Left kidney (tissue), 8 donors: ENCODE data around the gene DST. TPM values are rescaled to one million over a fixed set of nuclear protein-coding genes. Genes with fewer than 3 reads are reported as not detected.

Experiments
- DNase-seq: peaks from one replicate; pipeline ENCODE4 v3.0.0-alpha.2; 2013
- long read RNA-seq, 8 donors: transcript quantifications; one replicate each; lab custom pipeline, GENCODE V29; 2026
- polyA plus RNA-seq: library from polyadenylated mRNA; unstranded; fragments of 120-200 nt; gene quantifications from one replicate; pipeline ENCODE4 v1.2.1, GENCODE V29; 2013; ENCODE audit not compliant: insufficient read length

Gene DST
- polyA plus RNA-seq: 255 TPM
- long read RNA-seq, donor 1, transcript DST-218 (2 exons, 2,967 nt): minor isoform, 7 of 17 reads
- long read RNA-seq, donor 1, transcript DST-211 (4 exons, 2,016 nt): major isoform, 8 of 17 reads
- long read RNA-seq, donor 1, partial matches to known transcripts: 0 of 17 reads
- long read RNA-seq, donor 1, other reads (novel, unspliced or antisense): 0 of 17 reads
- long read RNA-seq, donor 2, transcript DST-211 (4 exons, 2,016 nt): major isoform, 5 of 17 reads
- long read RNA-seq, donor 2, partial matches to known transcripts: 6 of 17 reads
- long read RNA-seq, donor 2, other reads (novel, unspliced or antisense): 0 of 17 reads
- long read RNA-seq, donor 3, partial matches to known transcripts: 0 of 8 reads
- long read RNA-seq, donor 3, other reads (novel, unspliced or antisense): 0 of 8 reads
- long read RNA-seq, donor 4: 0 reads
- long read RNA-seq, donor 5, full-length matches to known transcripts: 6 of 6 reads
- long read RNA-seq, donor 5, partial matches to known transcripts: 0 of 6 reads
- long read RNA-seq, donor 5, other reads (novel, unspliced or antisense): 0 of 6 reads
- long read RNA-seq, donor 6, full-length matches to known transcripts: 5 of 16 reads
- long read RNA-seq, donor 6, partial matches to known transcripts: 11 of 16 reads
- long read RNA-seq, donor 6, other reads (novel, unspliced or antisense): 0 of 16 reads
- long read RNA-seq, donor 7, partial matches to known transcripts: 12 of 23 reads
- long read RNA-seq, donor 7, other reads (novel, unspliced or antisense): 0 of 23 reads
- long read RNA-seq, donor 8, partial matches to known transcripts: 0 of 6 reads
- long read RNA-seq, donor 8, other reads (novel, unspliced or antisense): 0 of 6 reads

DNA sequence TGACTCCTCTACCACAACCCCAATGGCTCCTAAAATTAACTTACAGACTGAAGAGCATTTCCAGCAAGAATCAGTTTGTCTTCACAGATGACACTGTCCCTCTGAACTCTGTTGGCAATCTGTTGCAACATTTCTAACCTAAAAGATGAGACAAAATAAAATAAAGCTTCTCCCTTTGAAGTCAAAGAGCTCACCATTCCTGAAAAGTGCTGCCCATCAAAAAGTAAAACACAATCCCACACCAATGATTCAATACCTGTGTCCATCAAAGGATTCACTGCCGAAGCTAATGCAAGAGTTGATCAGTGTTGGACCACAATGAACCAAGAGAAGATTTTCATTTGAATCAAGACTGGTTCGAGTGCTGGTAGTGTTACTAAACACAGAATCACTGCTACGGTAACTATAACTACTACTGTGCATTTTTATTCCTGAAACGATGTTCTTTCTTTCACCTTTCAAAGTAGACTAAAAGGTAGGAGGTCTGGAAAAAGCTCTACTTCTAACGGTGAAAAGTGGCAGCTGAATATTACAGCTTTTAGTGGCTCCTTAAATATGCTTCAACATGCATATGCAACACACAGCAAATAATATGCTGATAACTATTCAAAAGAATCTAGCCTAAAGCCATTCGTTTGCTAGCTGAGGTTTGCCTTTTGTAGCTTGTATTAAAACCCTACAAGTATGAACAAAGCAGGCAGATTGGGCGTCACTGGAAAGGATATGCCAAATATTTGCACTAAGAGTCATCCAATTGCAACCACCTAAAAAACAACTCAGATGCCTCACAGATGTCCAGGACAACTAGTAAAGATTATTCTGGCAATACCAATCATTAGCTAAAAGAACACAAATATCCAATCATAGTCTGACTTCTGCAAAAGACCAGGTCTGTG is at the start of gene DST:
Gene DST (minus strand): TSS at position 524 of the 896 bp plus-strand sequence.
- no peak for DNase-seq

DNA sequence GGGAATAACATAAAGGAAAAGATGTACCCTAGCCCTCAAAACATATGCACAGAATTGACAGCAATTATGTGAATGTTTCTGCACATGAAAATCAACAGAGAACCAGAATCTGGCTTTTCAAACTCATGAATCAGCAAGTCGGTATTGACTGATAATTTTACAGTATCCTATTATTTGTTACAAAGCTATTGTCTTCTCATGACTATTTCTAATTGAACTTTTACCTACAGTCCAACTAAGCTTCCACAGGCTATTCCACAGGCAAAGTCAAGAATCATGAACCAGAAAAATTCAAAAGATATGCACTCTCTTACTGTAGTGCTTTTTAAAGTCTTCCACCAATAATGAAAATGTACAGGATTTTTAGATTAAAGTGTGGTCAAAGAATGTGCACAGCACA is 49.1 kb upstream of the DST start:
- no peak for DNase-seq

DNA sequence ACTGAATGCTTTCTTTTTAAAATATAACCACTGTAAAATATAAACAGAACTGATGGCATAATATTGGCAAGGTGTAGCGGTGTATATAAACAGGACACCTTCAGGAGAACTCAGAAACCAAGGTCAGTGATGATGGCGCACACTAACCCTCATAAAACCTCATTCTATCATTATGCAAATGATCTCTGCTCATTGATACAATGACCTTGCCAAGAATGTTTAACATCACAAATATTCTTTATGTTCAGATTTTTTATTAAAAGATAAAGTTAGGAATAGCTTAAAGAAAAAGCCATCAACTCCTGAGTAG is 48.6 kb upstream of the DST start:
- no peak for DNase-seq

DNA sequence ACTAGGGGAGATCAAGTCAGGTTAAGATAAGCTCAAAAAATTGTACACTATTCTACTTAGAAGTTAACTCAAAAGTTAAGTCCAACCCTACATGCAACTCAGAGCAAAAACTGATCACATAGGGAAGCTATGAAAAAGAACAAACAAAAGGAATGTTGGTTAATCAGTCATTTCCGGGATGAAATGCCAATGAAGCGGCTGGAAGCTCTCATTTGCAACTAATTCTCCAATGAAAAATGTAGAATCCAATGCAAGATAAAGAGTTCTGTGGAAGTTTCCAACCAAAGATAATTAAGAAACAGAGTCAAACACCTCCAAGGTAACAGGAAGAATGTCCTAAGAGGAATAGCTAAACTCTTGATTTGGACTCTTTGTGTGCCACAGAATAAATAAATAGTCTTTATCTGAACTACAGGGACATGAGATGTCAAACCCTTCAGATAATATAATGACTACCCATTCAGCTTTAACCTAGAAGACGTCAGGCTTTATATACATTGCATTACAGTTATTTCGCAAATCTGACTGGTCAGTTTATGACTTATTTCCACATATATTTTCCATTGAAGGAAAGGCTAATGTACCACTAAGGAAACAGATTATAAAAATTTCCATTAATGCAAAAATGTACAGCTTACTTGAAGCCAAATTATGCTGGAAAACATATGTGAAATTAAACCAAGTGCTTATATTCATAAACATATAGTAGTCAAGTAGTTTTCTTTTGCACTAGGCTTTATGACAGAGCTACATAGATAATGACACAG is 48.0 kb upstream of the DST start:
- DNase-seq: no peak

DNA sequence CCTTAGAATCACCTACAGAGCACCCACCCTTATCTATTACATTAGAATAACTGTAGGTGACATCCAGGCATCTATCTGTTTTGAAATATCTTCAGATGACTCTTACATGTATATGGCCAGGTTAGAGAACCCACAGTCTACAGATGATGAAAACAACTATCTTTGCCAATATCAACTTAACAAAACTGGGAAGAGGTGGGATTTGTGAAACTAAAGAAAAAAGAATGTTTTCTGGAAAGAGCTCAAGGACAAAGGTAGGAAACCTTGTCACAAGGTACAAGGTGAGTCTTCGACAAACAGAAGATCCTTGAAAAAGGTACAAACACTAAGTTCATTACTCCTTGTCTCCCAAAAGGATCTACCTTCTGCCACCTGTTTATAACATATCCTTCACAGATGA is 47.0 kb upstream of the DST start:
- no peak for DNase-seq

DNA sequence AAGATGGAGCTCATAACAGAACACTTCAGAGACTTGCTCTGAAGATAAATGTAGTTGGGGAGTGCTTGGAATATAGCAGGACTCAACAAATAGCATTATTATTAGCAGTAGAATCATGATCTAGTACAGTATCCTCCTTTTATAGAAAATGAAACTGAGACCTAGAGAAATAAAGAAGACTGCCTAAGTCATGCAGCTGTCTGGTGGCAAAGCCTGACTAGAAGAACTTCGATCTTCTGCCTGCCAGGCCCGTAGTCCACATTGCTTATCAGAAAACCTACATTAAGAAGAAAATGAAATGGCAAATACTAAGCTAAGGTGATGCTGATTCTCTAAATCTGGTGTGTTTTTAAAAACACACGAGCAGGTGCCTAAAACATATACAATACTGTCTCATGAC is 46.4 kb upstream of the DST start:
- DNase-seq: no peak

DNA sequence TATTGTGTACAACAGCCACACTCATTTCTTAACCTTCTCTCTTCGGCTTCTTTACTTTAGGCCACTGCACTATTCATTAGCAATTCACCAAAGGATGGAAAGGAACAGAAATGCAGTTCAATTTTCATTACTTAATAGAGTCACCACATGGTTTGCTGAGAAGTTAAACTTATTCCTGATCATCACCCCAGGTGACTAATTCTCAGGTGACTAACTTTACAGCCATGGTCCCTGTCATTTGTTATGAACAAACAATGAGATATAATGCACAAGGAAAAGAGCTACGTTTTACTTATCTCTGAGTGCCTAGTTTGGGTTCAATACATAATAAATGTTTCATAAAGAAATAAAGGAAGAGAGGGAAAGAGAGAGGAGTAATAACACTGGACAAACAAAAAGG is 45.8 kb upstream of the DST start:
- no peak for DNase-seq

DNA sequence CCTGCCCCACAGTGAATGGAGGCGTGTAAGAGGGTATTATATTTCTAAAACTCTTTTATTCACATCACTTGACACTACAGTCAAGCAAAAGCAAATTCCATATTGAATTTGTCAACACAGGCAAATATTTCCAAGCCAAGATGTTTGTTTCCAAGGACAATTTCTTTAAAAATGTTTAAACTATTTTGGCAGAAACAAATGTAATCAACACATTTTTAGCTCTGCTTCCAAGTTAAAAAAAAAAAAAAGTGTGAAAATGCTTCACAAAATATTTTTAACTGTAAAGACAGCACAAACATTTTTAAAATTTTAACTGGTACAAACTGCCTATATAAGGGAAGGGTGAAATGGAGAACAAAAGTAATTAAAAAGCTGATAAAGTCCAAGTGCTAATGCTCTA is 44.9 kb upstream of the DST start:
- DNase-seq: no peak

DNA sequence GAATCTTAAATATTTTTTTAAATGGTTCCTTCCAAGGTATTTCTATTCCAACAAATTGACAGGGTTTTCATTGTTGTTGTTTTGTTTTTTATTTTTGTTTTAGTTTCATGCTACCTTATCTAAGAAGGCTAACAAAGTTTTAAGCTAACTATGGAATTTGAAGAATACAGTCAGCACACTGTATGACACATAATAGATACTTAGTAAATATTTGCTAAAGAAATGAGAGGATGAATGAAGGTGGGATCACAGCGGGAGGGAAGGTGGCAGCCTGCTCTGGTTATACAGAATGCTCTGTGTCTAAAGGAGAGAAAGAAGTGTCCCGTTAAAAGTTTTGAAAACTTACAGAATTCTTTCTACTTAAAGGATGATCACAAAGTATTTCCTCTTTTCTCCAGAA is 43.7 kb upstream of the DST start:
- no peak for DNase-seq

DNA sequence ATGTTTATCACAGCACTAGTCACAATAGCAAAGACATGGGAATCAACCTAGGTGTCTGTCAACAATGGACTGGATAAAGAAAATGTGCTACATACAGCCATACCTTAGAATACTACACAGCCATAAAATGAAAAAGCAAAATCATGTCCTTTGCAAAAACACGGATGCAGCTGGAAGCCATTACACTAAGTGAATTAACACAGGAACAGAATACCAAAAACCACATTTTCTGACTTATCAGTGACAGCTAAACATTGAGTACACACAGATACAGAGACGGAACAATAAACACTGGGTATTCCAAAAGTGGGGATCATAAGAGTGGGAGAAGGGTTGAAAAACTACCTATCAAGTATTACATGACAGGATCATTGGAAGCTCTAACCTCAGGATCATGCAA is 43.3 kb upstream of the DST start:
- DNase-seq: no peak

DNA sequence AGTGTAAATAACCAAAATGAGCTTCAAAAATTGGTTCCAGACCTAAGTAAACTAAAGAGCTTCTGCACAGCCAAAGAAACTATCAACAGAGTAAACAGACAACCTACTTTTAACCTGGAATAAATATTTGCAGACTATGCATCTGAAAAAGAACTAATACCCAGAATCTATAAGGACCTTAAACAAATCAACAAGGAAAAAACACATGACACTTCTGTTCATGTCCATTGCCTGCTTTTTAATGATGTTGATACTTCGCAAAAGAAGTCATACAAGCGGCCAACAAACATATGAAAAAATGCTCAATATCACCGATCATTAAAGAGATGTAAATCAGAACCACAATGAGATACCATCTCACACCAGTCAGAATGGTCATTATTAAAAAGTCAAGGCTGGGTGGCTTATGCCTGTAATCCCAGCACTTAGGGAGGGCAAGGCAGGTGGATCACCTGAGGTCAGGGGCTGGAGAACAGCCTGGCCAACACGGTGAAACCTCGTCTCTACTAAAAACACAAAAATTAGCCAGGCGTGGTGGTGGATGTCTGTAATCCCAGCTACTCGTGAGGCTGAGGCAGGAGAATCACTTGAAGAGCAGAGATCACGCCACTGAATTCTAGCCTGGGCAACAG is 42.5 kb upstream of the DST start:
- no peak for DNase-seq

DNA sequence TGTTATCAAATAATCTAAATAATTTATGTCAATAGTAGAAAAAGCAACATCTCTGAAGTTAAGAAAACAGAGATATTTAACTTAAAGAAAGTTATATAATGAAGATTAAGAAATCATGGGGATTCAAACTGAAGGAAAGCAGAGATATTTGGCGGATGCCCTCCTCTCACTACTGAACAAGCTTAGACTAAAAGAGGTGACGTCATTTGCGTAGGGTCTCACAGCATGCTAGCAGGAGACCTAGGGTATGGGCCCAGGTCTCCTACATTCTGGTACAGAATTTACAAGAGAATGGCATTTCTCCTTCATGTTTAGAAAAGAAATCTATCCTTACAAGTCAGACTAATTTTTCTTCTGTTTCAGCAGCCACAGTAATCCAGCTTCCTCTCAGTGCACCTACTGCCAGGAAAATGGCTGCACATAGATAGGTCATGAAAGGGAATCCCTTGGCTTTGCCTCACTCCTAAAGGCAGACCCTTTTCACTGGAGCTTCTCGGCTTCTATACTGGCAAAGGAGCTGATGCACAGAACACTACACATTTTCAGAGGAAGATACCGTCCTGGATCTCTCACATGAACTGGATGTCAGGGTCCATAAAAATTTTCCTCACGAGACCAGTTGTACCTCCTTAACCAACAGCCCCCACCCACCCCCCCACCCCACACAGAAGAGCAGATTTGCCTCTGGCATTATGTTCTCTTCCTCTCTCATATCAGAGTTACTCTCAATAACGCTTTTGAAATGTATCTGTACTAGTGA is 41.8 kb upstream of the DST start:
- no peak for DNase-seq

DNA sequence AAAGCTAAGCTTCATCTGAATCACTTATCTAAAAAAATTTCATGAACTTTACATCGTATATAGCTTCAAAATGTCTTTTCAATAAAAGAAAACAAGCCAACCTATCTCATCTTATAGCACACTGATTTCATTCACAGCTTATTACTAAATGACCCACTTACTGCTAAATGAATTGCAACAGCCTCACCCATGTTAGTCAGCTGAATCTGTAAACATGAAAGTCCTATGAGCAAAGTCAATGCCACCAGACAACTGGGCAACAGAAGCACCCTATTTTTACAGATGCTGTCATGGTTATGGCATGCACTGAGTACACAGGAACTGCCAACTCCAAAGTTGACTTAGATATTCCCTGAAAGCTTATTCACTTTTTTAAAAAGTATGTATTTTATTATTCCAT is 41.2 kb upstream of the DST start:
- DNase-seq: no peak

DNA sequence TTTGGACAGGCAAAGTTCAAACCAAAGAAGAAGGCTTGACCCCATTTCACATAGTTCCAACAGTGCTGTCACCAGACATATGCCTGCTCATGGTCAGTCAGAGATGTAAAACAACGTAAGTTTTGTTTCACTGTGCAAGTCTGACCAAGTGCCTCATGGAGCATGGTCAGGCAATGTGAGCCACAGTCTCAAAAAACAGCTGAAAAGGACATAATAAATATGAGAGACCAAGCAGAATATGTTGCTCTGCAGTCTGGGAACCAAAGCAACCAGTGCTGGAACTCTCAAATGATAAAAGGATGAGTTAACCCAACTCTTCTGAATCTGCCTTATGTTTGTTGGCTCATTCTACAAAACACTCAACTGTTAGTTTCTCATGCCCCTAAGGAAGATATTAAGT is 39.9 kb upstream of the DST start:
- DNase-seq: no peak

DNA sequence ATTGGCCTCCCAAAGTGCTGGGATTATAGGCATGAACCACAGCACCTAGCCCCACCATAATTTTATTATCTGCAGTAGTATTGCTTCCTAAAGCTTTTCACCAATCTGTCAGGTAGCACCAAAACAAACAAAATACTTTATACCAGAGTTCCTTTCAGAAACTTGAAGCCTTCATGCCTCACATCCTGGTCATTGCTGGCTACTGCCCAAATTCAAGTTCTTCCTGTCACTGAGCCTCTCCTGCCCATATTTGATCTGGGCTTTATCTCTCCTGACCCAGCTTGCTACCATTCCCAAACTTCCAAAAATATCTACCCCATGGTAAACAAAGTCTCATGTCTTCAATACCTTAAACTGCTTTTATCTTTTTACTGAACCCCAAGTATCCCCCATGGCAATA is 34.9 kb upstream of the DST start:
- no peak for DNase-seq

DNA sequence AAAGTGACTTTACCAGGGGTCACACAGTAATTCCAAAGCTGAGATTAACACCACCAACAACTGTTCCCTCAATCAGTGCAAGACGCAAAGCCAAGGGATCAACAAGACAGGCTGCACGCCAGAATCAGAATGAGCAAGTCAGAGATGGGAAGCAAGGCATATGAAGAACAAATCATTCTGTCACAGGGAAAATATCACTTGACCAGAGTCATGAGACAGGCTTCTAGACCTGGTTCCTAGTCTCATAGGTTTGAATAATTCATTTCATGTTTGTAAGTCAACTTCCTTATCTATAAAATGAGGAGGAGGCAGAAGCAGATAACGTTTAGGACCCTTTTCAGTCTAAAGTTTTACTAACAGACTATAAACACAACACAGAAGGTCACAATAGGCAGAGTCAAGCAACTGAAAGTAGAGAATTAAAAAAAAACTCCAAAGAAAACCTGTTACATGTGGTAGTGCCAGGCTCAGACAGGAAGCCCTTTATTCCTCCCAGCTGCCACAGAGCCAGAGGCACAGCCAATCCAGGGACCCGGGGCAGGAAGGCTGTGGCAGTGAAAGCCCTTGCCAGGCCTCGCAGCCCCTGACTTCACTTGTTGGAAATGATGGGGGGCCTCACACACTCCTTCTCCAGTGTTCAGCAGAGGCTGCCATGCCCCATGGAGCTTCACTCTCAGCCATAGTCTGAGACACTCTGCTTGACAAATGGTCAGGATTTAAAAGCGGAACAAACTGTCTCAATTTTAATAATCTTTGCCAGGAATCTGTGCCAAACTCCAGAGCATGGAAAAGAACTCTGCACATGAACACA is 29.2 kb upstream of the DST start:
- no peak for DNase-seq

DNA sequence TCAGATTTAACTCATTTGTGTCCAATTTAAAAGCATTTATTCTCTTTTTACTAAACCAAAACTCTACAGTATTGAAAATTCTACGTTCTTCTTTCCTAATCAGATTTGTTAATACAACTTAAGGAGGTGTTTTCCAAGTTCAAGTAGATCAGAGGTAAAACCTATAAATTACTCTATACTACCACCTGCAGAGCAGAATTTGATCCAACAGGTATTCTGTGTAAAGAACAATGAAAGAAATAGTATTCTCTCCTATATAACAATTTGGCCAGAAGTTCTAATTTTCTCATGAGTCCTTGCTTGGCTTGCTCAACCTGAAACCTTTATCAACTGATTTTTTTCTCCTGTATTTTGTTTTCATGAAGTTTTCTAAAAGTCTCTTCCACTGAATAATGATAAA is 28.5 kb upstream of the DST start:
- DNase-seq: no peak

DNA sequence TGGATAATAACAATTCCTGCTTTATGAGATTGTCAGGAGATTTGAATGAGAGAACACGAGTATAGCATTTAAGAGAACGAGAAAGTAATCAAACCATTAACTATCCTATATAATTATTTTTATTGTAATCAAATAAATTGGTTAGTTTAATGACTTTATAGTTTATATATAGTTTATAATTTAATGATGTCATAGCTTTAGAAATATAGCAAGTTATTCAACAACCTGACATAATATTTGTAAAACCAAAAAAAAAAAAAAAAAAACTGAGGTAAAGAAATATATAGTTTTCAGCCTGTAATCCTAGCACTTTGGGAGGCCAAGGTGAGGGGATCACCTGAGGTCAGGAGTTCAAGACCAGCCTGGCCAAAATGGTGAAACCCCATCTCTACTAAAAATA is 26.4 kb upstream of the DST start:
- DNase-seq: no peak

DNA sequence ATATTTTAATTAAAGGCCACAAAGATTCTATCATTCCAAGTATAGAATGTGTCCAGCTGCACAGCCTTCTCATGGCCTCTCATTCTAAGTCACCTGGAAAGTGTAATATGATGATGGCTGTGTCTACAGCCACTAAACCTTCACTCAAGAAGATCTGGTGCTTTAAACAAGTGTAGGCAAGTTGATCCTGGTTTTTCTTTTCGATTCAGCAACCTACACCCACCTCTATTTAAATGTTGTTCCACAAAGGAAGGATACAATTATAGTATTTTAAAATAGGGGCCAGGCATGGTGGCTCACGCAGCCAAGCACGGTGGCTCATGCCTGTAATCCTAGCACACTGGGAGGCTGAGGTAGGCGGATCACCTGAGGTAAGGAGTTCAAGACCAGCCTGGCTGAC is 25.5 kb upstream of the DST start:
- DNase-seq: no peak

DNA sequence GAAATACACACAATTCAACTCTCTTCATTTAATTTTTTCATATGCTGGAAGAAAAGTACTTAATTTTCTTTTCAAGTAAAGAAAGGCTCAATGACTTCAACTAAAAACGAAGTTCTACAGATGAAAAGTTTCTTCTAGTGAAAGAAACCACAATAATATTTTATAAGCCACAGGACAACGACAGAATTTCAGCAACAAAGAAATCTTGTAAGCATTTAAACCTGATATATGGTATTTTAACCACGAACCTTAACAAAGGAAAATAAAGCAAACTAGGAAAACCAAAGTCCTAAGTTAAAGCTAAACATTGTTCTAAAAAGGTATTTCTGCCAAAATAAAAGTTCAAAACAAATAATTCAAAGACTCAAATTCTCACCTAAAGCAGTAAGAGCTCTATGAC is 24.6 kb upstream of the DST start:
- no peak for DNase-seq
